GM19468 (cell line): ENCODE measurements around the gene MRPL52.
"Not testable (repeated sequence)": the region's sequence is repeated elsewhere in the genome, so short reads cannot be mapped to it uniquely, and the experiment has no call there.

Experiments
- ATAC-seq: cut with Tn5 transposase; IDR thresholded peaks from one replicate; pipeline ENCODE4 v1.9.1; 2021; ENCODE audit warnings: mild to moderate bottlenecking, moderate library complexity, moderate number of reproducible peaks; ENCODE audit not compliant: unreplicated experiment; ENCODE audit errors: extremely low read depth

Gene MRPL52

DNA sequence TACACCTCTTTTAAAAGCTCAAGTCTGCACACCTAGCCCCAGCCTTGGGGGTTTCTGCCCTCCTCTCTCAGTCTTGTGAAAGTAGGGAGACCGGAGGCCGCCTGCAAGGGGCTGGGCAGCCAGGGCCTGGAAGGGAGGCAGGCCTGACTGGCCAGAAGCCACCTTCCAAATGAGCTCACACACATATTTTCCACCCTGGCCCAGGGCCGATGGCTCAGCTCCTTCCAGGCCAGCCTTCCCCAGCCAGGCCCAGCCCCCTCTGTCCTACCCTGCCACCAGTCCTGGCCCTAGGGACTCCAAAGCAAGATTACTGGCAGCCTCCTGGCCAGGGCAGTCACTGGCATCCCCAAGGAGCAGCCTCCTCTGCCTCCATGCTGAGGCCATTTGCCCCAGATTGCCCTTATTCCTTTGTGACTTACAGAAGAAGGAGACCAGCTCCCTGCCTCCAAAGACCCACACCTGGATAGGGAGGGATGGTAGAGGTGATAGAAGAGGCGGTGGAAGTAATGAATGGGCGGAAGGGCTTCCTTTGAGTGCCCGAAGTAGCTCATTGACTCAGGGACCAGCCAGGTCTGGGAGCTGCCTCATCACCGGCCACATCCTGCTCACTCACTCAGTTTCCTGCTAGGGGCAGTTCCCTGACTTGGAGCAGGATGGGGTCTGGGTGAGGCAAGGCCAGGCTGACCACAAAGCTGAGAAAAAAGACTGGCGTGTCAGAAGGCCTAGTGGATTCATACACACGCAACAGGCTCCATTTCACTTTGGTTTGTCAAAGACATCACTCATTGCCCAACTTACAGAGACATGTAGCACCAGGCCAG is 21.5 kb downstream of the MRPL52 start:
- no peak for ATAC-seq

DNA sequence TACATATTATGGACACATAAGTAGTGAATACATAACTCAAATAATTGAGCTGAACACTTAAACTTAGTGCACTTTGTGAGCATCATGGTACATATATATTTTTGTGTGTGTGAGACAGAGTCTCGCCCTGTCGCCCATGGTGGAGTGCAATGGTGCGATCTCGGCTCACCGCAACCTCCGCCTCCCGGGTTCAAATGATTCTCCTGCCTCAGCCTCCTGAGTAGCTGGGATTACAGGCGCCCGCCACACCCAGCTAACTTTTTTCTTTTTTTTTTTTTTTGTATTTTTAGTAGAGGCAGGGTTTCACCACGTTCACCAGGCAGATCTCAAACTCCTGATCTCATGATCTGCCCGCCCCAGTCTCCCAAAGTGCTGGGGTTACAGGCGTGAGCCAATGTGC is 22.5 kb downstream of the MRPL52 start:
- ATAC-seq: not testable (repeated sequence)

DNA sequence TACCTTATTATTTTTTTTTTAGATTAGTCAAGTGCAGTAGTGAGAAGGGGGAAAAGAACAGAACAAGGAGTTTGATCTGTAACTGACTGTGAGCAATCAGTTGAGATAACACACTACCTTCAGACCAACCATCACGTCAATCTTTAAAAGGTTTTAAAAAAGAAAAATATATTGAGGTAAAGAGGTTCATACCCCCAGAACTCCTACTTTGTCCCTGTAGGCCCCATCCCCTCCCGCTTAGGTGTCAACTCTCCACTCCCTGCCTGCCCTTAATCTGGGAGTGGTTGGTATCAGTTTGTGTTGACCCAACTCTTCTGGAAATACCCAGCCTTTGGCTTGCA is 22.9 kb downstream of the MRPL52 start:
- no peak for ATAC-seq

DNA sequence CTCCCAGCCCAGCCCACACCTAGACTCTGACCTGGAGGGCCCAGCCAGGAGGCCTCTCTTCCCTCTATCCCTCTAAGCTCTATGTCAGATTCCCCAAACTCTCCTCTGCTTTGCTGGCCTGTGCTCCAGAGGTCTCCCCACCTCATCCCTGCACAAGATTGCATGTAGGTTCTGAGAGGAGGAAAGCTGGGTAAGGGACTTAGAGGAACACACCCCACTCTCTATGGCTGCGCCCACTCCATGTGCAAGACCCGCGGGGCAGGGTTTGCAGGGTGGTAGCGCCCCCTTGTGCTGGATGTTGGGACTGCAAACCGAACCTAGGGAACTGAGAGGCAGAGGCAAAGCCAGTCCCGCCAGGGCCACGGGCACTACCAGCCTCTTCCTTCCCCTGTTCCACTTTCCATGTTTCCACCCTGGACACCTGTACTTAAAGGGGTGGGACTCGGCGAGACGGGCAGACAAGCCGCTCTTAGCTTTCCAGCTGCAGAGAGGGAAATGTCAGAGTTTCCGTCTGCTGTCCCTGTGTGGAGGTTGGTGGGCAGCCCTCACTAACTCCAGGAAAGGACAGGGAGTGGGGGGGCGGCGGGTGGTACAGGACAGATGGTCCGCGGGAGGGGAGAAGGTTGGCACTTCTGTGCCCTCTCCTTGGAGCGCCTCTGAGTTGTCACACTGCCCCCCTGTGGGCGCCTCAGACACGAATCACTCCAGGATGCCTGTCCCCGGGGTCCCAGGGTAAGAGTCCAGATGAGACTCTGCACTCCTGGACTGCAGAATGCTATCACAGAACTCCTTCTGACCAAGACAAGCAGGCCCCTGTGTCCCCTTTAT is 23.5 kb downstream of the MRPL52 start:
- ATAC-seq: no peak

DNA sequence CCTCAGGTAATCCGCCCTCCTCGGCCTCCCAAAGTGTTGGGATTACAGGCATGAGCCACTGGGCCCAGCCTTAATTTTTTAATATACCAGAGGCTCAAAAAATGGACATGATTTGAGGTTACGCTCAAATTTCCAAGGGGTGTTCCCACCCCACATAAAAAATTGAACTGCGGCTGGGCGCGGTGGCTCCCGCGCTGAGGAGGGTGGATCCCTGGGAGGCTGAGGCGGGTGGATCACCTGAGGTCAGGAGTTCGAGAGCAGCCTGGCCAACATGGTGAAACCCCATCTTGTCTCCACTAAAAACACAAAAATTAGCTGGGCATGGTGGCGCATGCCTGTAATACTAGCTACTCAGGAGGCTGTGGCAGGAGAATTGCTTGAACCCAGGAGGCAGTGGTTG is 24.6 kb downstream of the MRPL52 start:
- not testable (repeated sequence) for ATAC-seq

DNA sequence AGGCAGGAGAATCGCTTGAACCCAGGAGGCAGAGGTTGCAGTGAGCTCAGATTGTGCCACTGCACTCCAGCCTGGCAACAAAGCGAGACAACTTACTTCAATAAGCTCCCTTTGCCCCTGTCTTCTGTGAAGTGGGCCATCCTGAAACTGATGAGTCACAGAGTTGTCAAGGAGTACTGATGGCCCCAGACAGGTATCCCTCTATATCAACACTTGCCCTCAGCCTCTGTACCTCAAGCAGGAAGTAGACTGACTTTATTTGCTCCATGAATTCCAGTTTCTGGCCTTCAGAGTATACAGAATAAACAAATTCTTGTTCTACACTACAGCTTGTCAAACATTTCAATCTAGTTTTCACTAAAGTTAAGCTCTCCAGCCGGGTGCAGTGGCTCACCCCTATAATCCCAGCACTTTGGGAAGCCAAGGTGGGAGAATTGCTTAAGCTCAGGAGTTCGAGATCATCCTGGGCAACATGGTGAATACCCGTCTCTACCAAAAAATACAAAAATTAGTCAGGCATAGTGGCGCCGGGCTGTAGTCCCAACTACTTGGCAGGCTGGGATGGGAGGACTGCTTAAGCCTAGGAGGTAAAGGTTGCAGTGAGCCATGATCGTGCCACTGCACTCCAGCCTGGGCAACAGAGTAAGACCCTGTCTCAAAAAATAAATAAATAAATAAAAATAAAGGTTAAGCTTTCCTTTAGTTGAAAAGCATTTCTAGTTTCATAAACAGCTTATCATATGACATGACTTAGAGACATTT is 25.5 kb downstream of the MRPL52 start:
- ATAC-seq: no peak

DNA sequence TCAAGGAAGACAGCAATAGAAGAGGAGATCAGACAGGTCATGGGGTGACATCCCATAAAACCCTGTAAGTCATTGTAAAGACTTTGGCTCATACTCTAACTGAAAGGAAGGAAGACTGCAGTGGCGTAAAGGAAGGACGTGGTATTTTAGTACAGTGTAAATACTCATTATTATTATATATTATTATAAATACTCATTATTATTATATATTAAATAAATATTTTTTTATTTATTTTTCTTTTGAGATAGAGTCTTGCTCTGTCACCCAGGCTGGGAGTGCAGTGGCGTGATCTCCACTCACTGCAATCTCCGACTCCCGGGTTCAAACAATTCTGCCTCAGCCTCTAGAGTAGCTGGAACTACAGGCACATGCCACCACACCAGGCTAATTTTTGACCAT is 26.7 kb downstream of the MRPL52 start:
- ATAC-seq: no peak

DNA sequence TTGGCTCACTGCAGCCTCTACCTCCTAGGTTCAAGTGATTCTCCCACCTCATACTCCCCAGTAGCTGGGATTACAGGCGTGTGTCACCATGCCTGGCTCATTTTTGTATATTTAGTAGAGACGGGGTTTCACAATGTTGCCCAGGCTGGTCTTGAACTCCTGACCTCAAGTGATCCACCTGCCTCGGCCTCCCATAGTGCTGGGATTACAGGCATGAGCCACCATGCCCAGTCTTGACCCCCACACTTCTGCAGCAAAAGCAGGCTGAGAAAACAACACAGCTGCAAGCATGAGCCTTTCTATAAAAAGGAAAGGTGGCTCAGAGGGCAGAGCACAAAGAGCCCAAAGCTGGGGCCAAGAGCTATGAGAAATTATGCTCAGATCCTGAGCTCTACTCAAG is 30.7 kb downstream of the MRPL52 start:
- not testable (repeated sequence) for ATAC-seq

DNA sequence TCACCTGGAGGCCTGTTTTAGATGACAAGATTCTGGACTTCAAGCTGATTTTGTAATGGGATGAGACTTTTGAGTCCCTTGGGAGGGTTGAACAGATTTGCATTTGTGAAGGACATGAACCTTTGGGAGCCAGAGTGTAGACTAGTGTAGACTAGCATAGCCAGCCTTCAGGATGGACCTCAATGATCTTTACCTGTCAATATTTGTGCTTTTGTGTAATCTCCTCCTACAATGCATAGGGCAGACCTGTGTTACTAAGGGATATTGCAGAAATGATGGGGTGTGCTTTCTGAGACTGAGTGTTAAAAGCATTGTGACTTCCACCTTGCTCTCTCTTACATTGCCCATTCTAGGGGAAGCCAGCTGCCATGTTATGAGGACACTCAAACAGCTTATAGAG is 32.0 kb downstream of the MRPL52 start:
- no peak for ATAC-seq

DNA sequence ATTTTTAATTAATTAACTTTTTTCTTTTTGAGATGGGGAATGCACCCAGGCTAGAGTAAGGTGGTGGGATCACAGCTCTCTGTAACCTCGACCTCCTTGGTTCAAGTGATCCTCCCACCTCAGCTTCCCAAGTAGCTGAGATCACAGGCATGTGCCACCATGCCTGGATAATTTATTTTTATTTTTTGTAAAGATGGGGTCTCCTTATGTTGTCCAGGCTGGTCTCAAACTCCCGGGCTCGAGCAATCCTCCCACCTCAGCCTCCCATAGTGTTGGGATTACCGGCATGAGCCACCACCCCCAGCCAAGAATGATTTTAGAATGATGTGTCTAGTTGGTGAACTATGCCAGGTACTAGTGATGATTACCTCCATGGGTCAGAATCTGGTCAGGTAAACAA is 35.3 kb downstream of the MRPL52 start:
- ATAC-seq: no peak

DNA sequence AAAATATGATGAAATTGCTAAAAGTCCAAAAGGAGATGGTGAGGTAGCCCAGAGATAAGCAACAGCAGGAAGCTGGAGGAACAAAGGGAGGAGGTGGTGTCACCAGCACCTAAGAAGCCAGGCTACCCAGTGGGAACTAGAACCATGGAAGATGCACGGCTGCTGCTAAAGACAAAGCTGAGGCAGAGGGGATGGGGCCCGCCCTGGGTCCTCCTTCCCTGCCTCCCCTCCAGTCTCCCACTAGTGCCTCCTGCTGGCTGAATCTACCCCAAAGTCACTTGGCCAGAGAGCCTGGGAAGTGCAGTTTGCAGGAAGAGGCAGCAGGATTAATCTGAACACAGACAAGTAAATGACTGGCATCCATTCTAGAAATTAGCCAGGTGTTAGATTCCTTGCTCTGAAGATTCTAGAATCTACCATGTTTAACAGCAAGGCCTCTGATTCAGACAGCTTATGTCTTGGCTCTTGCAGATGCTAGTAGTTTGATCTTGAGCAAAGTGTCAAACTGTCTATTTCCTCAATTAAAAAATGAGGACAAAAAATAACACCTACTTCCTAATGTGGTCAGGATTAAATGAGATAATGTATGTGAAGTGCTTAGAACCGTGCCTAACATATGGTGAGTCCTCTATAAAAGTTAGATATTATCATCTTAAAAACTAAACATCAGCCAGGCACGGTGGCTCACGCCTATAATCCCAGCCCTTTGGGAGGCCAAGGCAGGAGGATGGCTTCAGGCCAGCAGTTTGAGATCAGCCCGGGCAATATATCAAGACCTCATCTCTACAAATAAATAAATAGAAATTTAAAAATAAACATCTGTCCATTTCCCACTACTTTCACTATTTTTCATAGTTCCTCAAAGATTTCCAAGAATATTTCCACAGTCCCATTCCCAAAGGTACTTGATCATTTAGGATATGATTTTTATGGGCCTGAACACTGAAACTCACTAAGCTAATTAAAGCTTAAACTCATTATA is 36.0 kb downstream of the MRPL52 start:
- ATAC-seq: no peak

DNA sequence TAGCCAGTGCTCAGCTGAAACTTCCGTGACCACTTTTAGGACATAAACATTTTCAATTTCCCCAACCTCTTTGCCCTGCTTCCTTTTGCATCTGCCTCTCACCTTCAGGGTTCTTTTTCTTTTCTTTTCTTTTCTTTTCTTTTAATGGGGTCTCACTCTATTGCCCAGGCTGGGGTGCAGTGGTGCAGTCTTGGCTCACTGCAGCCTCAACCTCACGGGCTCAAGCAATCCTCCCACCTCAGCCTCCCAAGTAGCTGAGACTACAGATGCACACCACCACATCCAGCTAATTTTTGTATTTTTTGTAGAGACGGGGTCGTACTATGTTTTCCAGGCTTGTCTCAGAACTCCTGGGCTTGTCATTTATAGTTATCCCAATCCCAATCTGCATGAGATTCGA is 37.2 kb downstream of the MRPL52 start:
- no peak for ATAC-seq

DNA sequence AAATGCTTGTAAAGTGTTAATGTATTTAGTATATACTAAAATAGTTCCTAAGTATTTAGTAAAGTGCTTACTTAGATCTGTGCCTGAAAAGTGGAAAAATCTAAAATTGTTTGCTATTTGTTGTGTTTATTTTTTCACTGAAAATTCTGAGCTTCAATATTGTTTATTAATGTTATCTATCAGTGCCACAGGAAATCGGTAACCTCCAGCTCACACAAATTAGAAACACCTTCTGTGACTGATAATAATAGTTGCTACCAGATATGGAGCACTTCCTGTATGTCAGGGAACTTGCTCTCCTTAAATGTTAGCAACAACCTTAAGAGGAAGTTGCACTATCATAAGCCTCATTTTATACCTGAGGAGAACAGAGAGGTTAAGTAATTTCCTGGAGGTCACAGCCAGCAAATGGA is 41.1 kb downstream of the MRPL52 start:
- peak; percentile 29 for ATAC-seq

DNA sequence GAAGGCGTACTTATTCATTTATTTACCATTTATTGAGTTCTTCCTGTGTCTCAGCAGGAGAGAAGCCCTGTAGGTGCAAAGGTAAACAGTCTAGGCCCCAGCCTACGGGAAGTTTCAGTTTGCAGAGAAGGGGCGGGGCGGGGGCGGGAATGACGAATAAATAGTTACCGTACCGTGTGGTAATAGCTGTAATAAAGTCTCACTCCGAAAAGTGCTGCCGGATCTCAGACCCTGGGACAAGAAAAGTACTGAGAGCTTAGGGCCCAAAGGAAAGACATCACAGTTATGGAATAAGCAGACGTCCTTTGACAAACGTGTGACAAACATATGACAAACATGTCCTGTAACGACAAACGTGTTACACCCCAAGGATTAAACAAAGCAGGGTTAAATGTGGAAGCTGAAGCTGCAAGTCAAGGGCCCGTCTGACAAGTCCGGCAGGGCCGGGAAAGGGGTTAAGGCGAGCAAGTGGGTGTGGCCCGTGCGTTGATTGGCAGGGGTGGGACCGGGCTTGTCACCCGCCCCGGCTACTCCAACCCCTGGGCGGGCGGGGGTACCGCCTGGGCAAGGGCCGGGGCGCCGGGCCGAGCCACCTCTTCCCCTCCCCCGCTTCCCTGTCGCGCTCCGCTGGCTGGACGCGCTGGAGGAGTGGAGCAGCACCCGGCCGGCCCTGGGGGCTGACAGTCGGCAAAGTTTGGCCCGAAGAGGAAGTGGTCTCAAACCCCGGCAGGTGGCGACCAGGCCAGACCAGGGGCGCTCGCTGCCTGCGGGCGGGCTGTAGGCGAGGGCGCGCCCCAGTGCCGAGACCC is 41.7 kb downstream of the MRPL52 start, which contains the start of gene LRP10:
LRP10 (plus strand) TSS at position 517 of the 809 bp plus-strand sequence. CDS start 564 bp downstream, outside the sequence.
- peak; percentile 45 for ATAC-seq

DNA sequence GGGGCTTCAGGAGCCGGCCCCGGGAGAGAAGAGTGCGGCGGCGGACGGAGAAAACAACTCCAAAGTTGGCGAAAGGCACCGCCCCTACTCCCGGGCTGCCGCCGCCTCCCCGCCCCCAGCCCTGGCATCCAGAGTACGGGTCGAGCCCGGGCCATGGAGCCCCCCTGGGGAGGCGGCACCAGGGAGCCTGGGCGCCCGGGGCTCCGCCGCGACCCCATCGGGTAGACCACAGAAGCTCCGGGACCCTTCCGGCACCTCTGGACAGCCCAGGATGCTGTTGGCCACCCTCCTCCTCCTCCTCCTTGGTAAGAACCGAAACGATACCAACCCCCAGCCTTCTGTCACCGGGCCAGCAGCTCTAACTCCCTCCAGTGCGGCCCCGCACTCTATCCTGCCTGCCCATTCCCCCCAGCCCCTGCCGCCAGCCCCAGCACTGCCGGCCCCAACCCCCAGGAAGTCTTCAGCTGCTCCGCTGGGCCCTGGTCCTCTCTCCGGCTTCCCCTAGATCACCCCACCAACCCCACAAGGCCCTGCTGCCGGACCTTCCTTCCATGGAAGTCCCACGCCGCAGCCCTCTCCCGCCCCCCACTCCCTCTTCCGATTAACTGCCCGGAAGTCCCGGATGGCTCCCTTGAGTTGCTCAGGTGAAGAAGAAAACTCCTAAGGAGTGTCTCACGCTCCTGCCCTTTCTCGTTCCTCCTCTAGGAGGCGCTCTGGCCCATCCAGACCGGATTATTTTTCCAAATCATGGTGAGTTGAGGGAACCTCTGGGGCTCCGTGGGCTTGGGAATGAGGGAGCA is 42.5 kb downstream of the MRPL52 start:
- no peak for ATAC-seq

DNA sequence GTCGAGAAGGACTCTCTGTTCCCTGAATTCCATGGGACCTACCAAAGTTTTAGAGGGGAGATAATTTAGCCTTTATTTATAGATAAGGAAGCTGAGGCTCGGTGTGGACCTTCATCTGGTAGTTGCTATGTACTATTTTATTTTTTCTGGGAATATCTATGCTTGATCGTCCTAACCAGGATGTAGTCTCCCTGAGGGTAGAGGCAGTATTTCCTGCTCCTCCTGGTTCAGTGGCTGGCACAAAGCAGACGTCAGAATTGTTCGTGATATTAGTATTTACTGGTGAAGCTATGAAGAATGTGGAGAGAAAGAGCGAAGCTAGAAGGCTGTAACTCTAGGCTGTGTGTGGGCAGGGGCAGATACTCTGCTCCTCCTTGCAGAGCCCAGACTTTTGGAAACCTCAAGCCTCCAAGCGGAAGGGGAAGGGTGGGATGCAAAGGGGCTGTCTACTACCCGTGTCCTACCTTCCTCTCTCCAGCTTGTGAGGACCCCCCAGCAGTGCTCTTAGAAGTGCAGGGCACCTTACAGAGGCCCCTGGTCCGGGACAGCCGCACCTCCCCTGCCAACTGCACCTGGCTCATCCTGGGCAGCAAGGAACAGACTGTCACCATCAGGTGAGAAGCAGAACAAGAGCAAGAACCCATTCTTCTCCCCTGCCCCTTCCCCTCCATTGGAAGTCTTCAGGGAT is 43.3 kb downstream of the MRPL52 start:
- no peak for ATAC-seq

DNA sequence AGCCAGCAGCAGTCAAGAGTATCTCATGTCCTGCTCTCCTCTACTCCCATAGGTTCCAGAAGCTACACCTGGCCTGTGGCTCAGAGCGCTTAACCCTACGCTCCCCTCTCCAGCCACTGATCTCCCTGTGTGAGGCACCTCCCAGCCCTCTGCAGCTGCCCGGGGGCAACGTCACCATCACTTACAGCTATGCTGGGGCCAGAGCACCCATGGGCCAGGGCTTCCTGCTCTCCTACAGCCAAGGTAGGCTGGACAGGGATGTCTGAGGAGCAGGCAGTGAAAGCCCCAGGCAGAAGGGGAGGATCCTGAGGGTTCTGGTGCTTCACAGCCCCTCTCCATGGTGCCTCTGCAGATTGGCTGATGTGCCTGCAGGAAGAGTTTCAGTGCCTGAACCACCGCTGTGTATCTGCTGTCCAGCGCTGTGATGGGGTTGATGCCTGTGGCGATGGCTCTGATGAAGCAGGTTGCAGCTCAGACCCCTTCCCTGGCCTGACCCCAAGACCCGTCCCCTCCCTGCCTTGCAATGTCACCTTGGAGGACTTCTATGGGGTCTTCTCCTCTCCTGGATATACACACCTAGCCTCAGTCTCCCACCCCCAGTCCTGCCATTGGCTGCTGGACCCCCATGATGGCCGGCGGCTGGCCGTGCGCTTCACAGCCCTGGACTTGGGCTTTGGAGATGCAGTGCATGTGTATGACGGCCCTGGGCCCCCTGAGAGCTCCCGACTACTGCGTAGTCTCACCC is 45.5 kb downstream of the MRPL52 start:
- no peak for ATAC-seq
